Neuronal stem cell (in vitro differentiated cells): Measurements from ENCODE around the gene CFAP53.
"Not testable (repeated sequence)": the region's sequence is repeated elsewhere in the genome, so short reads cannot be mapped to it uniquely, and the experiment has no call there.

Experiments
- DNase-seq: peaks from one replicate; pipeline ENCODE4 v3.0.0-alpha.2; 2013; ENCODE audit warnings: low spot score
- H2AFZ ChIP-seq: one replicate; pipeline ENCODE4 v1.6.1; 2013; ENCODE audit warnings: mild to moderate bottlenecking, low read length, inconsistent platforms
- H2AK5ac ChIP-seq: 2 replicates; pipeline ENCODE4 v1.6.1; 2013; ENCODE audit warnings: low read depth, mild to moderate bottlenecking, inconsistent platforms, low read length, moderate library complexity, mixed read lengths
- H2BK120ac ChIP-seq: 2 replicates; pipeline ENCODE4 v1.6.1; 2013; ENCODE audit warnings: low read depth, mild to moderate bottlenecking, inconsistent platforms, low read length, moderate library complexity, mixed read lengths
- H2BK12ac ChIP-seq: one replicate; pipeline ENCODE4 v1.6.1; 2013; ENCODE audit warnings: low read length, inconsistent platforms
- H2BK15ac ChIP-seq: 2 replicates; pipeline ENCODE4 v1.6.1; 2013; ENCODE audit warnings: mild to moderate bottlenecking, low read length, inconsistent platforms, mixed read lengths
- H2BK5ac ChIP-seq: one replicate; pipeline ENCODE4 v1.6.1; 2013; ENCODE audit warnings: inconsistent platforms, mild to moderate bottlenecking, low read length, moderate library complexity
- H3K14ac ChIP-seq: one replicate; pipeline ENCODE4 v1.6.1; 2013; ENCODE audit warnings: low read length, inconsistent platforms
- H3K18ac ChIP-seq: 2 replicates; pipeline ENCODE4 v1.6.1; 2013; ENCODE audit warnings: low read length, inconsistent platforms
- H3K23ac ChIP-seq: 2 replicates; pipeline ENCODE4 v1.6.1; 2013; ENCODE audit warnings: low read depth, mild to moderate bottlenecking, mixed read lengths, low read length, inconsistent platforms; ENCODE audit not compliant: poor library complexity
- H3K27ac ChIP-seq: replicated peaks from 3 replicates; pipeline ENCODE4 v1.5.1; 2013; ENCODE audit warnings: low read length, inconsistent platforms
- H3K27me3 ChIP-seq, 3 experiments: 2 replicates each; pipeline ENCODE4 v1.6.1; 2013; ENCODE audit warnings: low read length in 3 of 3, mild to moderate bottlenecking in 2 of 3, inconsistent platforms in 1 of 3, low read depth in 1 of 3, mixed read lengths in 1 of 3, moderate library complexity in 1 of 3; ENCODE audit not compliant: control insufficient read depth in 3 of 3, insufficient read depth in 3 of 3
- H3K36me3 ChIP-seq, 2 donors: replicated peaks in 1 of 2; 2 replicates each; pipeline ENCODE4 v1.6.1; 2013; ENCODE audit warnings: low read length in 2 of 2; ENCODE audit not compliant: control insufficient read depth in 2 of 2, insufficient read depth in 2 of 2
- H3K4ac ChIP-seq: 2 replicates; pipeline ENCODE4 v1.6.1; 2013; ENCODE audit warnings: inconsistent platforms, mild to moderate bottlenecking, low read length, moderate library complexity
- H3K4me1 ChIP-seq, 2 donors: 1 replicate in 1 of 2; 2 replicates in 1 of 2; pipeline ENCODE4 v1.6.1; 2013; ENCODE audit warnings: low read length in 2 of 2, low read depth in 1 of 2; ENCODE audit not compliant: control insufficient read depth in 2 of 2, insufficient read depth in 1 of 2
- H3K4me2 ChIP-seq: one replicate; pipeline ENCODE4 v1.6.1; 2013; ENCODE audit warnings: mild to moderate bottlenecking, low read length, inconsistent platforms; ENCODE audit not compliant: insufficient read depth, poor library complexity, severe bottlenecking
- H3K4me3 ChIP-seq, 2 donors: 2 replicates each; pipeline ENCODE4 v1.5.1; 2013; ENCODE audit warnings: low read length in 2 of 2, mild to moderate bottlenecking in 2 of 2, inconsistent platforms in 1 of 2, moderate library complexity in 1 of 2
- H3K79me1 ChIP-seq: one replicate; pipeline ENCODE4 v1.6.1; 2013; ENCODE audit warnings: low read depth, mild to moderate bottlenecking, inconsistent platforms, low read length, moderate library complexity
- H3K9ac ChIP-seq: one replicate; pipeline ENCODE4 v1.6.1; 2013; ENCODE audit warnings: mild to moderate bottlenecking, low read depth, low read length, inconsistent platforms; ENCODE audit not compliant: poor library complexity
- H3K9me3 ChIP-seq, 2 donors: replicated peaks in 1 of 2; 2 replicates each; pipeline versions ENCODE3 to v1.6.1; 2013; ENCODE audit warnings: low read length in 2 of 2, mild to moderate bottlenecking in 2 of 2, inconsistent platforms in 1 of 2, low read depth in 1 of 2, mixed read lengths in 1 of 2, moderate library complexity in 1 of 2; ENCODE audit not compliant: control insufficient read depth in 2 of 2, insufficient read depth in 1 of 2
- H4K8ac ChIP-seq: one replicate; pipeline ENCODE4 v1.6.1; 2013; ENCODE audit warnings: low read depth, mild to moderate bottlenecking, inconsistent platforms, low read length, moderate library complexity
- H4K91ac ChIP-seq: one replicate; pipeline ENCODE4 v1.6.1; 2013; ENCODE audit warnings: low read length, low read depth, mild to moderate bottlenecking, inconsistent platforms; ENCODE audit not compliant: poor library complexity
- WGBS, 2 donors: extraction: QIAGEN DNeasy Blood & Tissue Kit; methylation state at CpG; one replicate each; pipeline ENCODE4 v1.1.7; 2013; ENCODE audit warnings: missing lambda C conversion rate in 2 of 2, mixed read lengths in 1 of 2; ENCODE audit not compliant: insufficient read length in 2 of 2, insufficient replicate concordance in 1 of 2; ENCODE audit errors: extremely low coverage in 2 of 2; 5-methylcytosine and 5-hydroxymethylcytosine counted together

The CFAP53 gene

GRCh38 chr18:50220249-50220648 lies 46.0 kb downstream of the CFAP53 start:
- not testable (repeated sequence) for H3K4me3 ChIP-seq, H2BK5ac ChIP-seq, H3K9ac ChIP-seq, H3K4me2 ChIP-seq, H4K91ac ChIP-seq, H3K27me3 ChIP-seq, H3K18ac ChIP-seq, H3K27ac ChIP-seq, H3K4ac ChIP-seq, H2BK15ac ChIP-seq, H4K8ac ChIP-seq, H3K36me3 ChIP-seq, H3K79me1 ChIP-seq, H2AFZ ChIP-seq, DNase-seq, H3K14ac ChIP-seq, H2AK5ac ChIP-seq, H2BK12ac ChIP-seq, H2BK120ac ChIP-seq, H3K4me1 ChIP-seq, H3K23ac ChIP-seq, H3K9me3 ChIP-seq
- WGBS, 2 donors: no CpG with 5 or more reads among the region's 4 CpGs

- H2BK12ac ChIP-seq: no peak overlapping the region
- H2BK15ac ChIP-seq: no peak overlapping the region
- H2BK120ac ChIP-seq: no peak overlapping the region
- DNase-seq: peak; percentile 12
- no peak overlapping the region for H2AK5ac ChIP-seq
- no peak overlapping the region for H3K9ac ChIP-seq
- no peak overlapping the region for H3K23ac ChIP-seq
- H2BK5ac ChIP-seq: no peak overlapping the region
- no peaks in the 10 kb centered on the region for H3K27me3 ChIP-seq
- no peak overlapping the region for H4K91ac ChIP-seq
- no peaks in the 10 kb centered on the region for H3K79me1 ChIP-seq
- no peak overlapping the region for H4K8ac ChIP-seq
- no peak overlapping the region for H3K18ac ChIP-seq
- no peak overlapping the region for H3K4me3 ChIP-seq
- H2AFZ ChIP-seq: no peak overlapping the region
- H3K36me3 ChIP-seq: no peaks in the 10 kb centered on the region
- no peaks in the 10 kb centered on the region for H3K4me1 ChIP-seq
- no peak overlapping the region for H3K14ac ChIP-seq
- H3K4ac ChIP-seq: no peak overlapping the region
- WGBS, 2 donors: no CpG with 5 or more reads among the region's 7 CpGs
- peaks cover 0 to 2% of the 10 kb centered on the region in 2 donors for H3K9me3 ChIP-seq
- no peak overlapping the region for H3K4me2 ChIP-seq
- H3K27ac ChIP-seq: no peak overlapping the region
These were observed 47.7 kb downstream of the CFAP53 start for GRCh38 chr18:50218432-50219197.

DNA sequence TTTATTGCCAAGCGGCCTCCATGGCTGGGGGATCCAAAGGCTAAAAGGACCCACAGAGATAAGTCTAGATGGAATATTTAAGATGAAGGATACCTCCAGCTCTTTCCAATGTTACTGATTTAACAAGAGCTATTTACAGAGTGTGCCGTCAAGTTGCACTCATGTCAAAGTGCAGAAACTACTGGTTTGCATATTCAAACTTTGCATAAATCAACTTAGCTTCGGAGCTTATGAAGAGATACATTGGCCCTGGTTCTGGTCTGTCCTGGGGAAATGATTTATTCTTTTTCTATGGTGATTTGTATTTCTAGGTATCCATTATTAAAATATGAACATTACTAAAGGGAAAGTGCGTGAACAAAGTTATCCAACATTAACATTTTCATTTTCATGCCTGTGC lies 57.0 kb downstream of the CFAP53 start:
- no peaks in the 10 kb centered on the region for H3K4me1 ChIP-seq
- H3K14ac ChIP-seq: no peak overlapping the region
- H3K18ac ChIP-seq: no peak overlapping the region
- H2AK5ac ChIP-seq: no peak overlapping the region
- no peaks in the 10 kb centered on the region for H3K36me3 ChIP-seq
- H2BK15ac ChIP-seq: no peak overlapping the region
- H3K27ac ChIP-seq: no peak overlapping the region
- H4K8ac ChIP-seq: no peak overlapping the region
- no peak overlapping the region for H4K91ac ChIP-seq
- H3K79me1 ChIP-seq: no peaks in the 10 kb centered on the region
- H2BK12ac ChIP-seq: no peak overlapping the region
- no peak overlapping the region for H2AFZ ChIP-seq
- no peak overlapping the region for H3K4ac ChIP-seq
- H3K27me3 ChIP-seq: peaks cover 0 to 10% (median 0%) of the 10 kb centered on the region in 3 experiments
- H3K4me2 ChIP-seq: no peak overlapping the region
- H3K4me3 ChIP-seq: no peak overlapping the region
- H2BK120ac ChIP-seq: no peak overlapping the region
- H2BK5ac ChIP-seq: no peak overlapping the region
- no peak overlapping the region for H3K23ac ChIP-seq
- H3K9me3 ChIP-seq: no peaks in the 10 kb centered on the region
- H3K9ac ChIP-seq: no peak overlapping the region
- DNase-seq: no peak
- WGBS, 2 donors: no CpG with 5 or more reads among the region's 4 CpGs

DNA sequence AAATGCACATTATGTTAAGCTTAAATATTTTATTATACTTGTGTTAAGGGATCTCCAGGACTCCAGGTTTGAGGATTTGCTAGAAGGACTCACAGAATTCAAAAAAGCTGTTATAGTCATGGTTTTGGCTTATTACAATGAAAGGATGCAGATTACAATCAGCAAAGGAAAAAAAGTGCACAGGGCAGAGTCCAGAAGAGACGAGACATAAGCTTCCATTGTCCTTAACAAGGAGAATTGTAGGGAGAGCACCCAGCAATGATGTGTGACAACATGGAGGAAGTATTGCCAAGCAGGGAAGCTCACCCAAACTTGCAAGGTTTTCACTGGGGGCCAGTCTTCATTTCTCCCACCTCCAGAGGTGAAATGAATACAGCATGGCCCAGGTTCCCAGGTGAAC lies 58.6 kb downstream of the CFAP53 start:
- H3K36me3 ChIP-seq: no peaks in the 10 kb centered on the region
- WGBS, 2 donors: no CpG with 5 or more reads among the region's 1 CpG
- no peak overlapping the region for H2BK120ac ChIP-seq

More for the DNA sequence above, 58.6 kb downstream of the CFAP53 start:
- Histone ChIP-seq H3K9me3 (no peaks in the 10 kb centered on the region), H3K4ac (no peak overlapping the region), H3K27ac (no peak overlapping the region), H2BK15ac (no peak overlapping the region), H2BK5ac (no peak overlapping the region), H3K4me2 (no peak overlapping the region), H3K79me1 (no peaks in the 10 kb centered on the region), H3K4me1 (no peaks in the 10 kb centered on the region), H4K8ac (no peak overlapping the region), H2AK5ac (no peak overlapping the region), H3K9ac (no peak overlapping the region), H2AFZ (no peak overlapping the region), H3K27me3 (peaks cover 0 to 23% (median 0%) of the 10 kb centered on the region in 3 experiments), H4K91ac (no peak overlapping the region), H3K23ac (no peak overlapping the region), H3K14ac (no peak overlapping the region), H2BK12ac (no peak overlapping the region), H3K4me3 (no peak overlapping the region), H3K18ac (no peak overlapping the region)
- DNase-seq: no peak
